GM19438 (cell line): ENCODE results near the gene CRADD.
"Not testable (repeated sequence)": the region's sequence is repeated elsewhere in the genome, so short reads cannot be mapped to it uniquely, and the experiment has no call there.

Experiments
- ATAC-seq: cut with Tn5 transposase; IDR thresholded peaks from one replicate; pipeline ENCODE4 v1.9.1; 2021; ENCODE audit warnings: low read depth; ENCODE audit not compliant: unreplicated experiment

The CRADD gene

DNA sequence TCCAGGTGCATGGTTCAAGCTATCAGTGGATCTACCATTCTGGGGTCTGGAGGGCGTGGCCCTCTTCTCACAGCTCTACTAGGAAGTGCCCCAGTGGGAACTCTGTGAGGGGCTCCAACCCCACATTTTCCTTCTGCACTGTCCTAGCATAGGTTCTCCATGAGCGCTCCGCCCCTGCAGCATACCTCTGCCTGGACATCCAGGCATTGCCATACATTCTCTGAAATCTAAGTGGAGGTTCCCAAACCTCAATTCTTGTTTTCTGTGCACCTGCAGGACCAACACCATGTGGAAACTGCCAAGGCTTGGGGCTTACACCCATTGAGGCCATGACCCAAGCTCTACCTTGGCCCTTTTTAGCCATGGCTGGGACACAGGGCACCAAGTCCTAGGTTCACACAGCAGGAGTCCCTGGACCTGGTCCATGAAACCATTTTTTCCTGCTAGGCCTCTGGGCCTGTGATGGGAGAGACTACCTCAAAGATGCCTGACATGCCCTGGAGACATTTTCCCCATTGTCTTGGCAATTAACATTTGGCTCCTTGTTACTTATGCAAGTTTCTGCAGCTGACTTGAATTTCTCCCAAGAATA lies 76.8 kb downstream of the CRADD start:
- ATAC-seq = no peak

DNA sequence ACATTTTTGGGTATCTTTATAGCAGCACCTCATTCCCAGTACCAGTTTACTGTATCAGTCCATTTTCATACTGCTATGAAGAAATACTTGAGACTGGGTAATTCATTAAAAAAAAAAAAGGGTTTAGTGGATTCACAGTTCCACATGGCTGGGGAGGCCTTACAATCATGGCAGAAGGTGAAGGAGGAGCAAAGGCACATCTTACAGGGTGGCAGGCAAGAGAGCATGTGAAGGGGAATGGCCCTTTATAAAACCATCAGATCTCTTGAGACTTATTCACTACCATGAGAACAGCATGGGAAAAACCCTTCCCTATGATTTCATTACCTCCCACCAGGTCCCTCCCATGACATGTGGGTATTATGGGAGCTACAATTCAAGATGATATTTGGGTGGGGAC lies 77.7 kb downstream of the CRADD start:
- not testable (repeated sequence) for ATAC-seq

DNA sequence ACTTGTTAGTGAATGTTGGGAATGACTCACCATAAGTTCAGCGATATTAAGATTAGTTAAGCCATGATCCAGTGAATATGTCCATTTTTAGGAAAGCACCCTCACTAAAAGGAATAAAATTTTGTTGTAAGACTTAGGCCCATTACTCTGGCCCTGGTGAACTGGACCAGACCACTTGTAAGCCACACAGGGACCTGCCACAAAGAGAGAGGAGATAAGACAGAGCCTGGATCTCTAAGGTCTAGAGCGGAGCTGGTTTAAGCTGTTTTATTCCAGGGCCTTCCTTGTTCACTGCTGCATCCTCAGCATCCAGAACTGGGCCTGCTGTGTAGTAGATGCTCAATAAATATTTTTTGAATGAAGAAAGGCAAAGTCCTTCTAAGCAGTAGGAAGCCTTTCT lies 79.1 kb downstream of the CRADD start:
- ATAC-seq = no peak

DNA sequence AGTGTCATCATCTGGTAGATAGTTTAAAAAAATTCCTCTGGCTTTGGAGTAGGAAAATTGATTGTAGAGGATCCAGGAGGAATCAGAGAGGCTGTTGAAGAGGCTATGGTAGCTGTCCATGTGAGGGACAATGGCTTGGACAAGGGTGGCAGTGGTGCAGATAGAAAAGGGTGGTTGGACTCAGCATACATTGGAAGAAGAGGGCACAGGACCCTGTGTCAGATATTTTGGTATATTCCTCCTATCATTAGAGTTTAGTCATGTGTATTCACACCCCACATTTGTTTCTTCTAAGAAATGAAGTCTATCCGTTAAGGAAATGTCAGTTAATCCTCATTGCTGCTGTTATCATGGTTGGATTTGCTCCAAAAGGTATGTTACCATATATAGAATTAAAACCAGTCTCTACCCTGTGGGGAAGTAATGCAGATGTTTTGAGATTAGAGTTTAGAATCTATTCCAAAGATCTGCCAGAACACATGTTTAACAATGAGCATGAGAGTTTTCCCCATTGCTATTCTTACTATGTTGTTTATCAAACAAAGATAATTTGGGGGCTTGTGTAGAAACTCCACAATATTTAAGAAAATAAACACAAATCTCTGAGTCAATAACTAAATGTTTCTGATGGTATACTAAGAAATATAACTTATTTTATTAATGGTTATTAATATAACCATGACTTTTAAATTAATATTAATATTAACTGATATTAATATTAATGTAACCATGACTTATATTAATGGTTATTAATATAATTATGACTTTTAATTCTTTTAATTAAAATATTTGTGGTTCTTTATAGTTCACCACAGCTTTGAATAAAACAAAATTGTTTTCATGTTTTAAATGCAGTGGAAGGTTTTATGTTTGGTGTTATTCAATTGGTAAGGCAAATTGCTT lies 80.9 kb downstream of the CRADD start:
- ATAC-seq = no peak

DNA sequence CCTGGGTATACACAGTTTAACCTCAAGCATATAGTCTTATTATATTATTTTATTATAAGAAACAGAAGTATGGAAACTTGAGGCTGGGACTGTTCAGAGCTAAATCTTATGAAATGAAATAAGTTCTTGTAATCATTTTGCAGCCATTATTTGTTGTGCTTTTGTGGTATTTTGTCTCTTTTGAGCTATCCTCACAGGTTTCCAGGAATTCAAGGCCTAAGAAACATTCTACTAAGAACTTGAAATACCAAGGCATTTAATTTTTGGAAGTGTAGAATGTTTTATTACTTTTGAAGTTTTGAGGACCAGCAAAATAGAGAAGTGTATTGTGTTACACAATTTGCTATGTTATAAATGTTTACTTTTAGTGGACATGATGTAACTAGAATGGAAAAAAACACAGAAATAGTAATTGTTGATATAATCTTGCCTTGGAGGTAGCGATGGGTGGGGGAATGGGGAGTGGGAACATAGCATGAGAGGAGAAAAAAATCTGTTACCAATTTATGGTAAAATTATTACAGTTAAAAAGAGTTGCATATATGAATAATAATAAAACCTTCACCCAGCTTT lies 81.7 kb downstream of the CRADD start:
- no peak for ATAC-seq

DNA sequence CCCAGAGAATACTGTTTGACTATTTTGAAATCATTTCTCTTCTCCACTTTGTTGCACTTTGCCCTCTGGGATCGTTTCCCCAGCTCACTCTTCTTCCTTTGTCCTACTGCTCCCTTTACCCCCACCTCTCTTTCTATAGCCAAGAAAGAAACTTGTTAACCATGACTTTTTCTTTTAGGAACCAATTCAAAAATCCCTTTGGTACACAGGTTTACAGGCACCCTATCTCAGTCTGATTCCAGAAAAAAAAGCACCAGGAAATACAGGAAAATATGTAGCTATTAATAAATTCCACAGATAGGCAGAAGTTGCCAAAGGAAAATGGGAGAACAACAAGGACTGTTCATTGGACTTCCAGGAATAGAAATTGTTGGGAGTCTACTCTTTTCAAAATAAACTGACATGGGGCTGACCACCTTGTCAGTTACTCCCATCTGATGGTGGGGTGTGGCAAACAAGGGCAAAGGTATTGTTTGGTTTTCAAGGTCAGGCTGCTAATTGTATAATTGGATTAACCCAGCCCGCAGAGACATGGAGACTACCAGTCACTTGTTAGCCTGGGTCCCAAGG lies 82.4 kb downstream of the CRADD start:
- ATAC-seq = no peak

DNA sequence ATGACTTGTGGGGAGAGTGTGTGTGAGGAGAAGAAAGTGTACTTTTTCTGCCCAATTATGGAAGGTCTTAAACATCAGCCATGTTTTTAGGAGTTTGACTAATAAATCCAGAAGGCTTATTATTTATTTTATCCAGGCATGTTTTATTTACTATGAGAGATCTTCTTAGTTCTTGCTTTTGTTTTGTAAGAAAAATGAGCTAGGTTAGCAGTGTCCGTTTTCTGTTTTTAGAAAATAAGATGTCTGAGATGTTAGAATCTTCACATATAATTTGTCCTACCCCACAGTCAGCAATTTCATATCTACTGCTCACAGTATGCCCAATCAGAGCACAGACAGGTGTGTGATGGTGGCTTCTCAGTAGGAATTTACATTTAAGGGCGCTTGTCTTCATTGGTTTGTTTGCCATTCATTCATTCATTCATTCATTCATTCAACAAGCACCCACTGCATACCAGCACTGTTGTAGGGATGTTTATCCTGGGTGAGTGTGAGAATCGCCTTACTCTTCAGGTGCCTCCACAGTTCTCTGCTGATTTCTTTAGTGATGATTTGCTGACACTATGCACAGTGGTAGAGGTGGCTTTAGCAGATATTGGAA lies 83.2 kb downstream of the CRADD start:
- no peak for ATAC-seq

DNA sequence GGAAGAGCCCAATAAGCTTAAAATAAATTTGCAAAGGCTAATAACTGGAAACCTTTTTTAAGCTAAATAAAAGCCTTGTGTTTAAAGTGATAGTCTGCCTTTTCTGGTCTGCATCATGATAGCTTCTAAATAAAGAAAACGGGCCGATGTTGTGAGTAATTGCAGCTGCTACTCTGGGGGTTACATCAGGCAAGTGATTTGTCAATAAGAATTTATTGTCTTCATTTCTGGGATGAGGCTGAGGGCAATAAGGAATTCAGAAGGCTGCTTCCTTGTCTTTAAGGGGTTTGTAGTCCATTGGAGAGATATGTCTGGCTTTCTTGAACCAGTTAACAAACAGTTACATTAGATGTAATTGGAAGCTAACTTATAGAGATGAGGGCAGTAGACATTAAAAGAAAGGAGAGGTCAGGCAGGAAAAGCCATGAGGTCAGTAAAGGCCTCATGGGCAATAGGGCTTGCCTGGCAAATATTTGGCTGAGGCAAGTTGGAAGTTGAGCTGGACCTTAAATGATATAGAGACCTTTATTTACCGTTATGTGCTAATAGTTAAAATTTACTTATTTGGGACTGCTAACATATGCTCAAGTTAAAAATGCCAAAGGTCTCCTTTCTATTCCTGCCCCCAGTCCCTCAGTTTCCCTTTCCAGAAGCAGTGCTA lies 85.0 kb downstream of the CRADD start:
- ATAC-seq = no peak

DNA sequence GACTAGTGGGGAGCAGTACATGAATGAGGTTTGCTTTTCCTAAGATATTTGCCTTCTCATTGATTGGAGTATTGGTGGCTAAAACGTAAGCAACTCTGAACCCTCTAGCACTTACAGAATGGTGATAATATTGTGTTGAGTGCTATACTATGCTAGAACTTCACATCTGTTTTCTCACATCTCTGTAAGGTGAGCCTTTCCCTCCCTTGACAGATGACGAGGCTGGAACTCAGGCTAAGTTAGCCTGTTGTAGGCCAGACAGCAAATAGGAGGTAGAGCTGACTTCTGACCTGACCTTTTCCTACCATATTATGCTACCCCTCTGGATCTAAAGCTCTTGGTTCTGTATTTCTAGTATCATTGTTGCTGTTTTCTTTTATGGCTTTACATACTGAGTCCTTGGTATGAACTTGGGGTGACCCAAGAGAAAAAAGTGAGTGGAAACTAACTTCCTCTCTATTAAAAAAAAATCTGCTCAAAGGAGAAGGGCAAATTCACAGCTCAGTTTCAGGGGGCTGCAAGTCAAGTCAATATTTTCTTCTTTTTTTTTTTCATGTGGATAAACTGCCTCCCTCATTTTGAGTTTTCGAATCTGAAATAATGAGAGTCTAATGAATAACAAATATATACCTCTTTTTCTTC lies 85.9 kb downstream of the CRADD start:
- ATAC-seq = no peak

DNA sequence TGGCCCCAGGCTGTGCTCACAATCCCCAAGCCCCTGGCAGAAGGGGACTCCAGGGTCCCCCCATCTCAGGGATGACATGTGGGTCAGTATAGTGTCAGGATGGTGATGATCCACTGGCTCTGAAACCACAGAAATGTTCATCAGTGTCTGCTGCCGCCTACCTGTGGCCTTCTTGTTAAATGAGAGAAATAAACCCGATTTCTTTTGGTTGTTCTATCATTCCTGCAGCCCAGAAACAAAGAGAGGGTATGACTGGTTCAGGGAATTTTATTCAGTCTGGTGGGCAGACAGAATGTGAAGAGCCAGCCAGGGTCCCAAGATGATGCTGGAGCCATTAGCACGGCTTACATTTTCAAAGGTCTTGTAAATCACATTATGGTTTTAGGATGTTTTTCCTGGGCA lies 86.6 kb downstream of the CRADD start:
- no peak for ATAC-seq

DNA sequence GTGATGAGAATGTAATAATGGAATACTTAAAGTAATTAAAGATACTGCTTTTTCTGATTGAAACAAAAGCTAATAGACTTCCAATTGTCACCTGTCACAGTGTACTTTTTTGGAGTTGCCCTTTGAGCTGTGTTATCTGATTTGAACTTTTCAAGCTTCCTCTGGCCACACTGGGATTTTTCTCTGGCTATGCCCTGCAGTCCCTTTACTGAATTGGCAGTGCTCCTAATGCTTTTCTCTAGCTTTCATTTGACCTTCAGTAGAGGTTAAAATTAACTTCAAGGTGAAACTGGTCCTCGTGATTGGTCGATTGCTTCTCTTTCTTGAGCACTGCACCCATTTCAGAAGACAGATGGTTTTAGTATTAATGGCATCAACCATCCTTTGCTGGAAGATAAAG lies 89.2 kb downstream of the CRADD start:
- ATAC-seq = no peak

DNA sequence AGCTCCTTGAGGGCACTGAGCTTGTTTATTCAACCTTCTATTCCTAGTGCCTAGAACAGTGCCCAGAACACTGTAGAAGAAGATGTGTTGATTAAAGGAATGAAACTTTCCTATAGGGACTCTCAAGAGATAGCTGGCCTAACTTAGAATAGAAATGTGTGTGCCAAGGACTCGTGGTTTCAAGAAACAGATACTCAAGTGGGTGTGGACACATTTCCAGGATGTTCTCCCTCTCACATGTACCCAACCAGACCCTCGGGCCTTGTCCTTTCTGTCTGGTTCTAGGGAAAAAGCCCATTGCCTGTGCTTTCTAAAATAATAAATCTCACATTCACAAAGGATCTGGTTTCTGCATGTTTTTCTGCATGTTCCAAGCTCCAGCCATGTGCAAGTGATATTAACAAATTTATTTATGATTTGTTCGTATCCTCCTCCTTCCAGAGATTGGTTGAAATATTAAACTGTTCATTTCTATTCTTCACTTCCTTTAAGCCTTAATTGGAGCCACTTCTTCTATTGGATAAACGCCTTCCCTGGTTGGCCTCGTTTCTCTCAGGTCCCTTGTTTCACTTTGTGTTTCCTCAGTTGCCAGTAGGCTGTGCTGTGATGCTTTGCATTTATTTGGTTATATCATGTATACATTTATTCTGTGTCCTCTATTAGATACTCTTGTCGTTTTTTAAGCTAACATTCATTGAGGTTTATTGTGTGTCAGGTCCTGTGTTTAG lies 89.8 kb downstream of the CRADD start:
- no peak for ATAC-seq

DNA sequence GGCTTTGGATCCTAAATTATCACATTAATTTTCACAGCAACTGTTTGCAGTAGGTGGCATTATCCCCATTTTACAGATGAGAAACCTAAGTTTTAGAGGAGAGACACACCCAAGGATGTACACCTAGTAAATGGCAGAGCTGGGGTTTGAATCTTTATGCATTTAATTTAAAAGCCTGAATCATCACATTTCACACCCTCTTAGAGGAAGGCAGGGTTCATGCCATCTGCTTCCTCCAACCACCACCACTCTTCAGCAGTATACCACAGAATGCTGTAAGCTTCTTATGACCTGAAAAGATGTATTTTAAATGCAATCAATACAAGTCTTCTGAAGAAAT lies 90.3 kb downstream of the CRADD start:
- no peak for ATAC-seq

DNA sequence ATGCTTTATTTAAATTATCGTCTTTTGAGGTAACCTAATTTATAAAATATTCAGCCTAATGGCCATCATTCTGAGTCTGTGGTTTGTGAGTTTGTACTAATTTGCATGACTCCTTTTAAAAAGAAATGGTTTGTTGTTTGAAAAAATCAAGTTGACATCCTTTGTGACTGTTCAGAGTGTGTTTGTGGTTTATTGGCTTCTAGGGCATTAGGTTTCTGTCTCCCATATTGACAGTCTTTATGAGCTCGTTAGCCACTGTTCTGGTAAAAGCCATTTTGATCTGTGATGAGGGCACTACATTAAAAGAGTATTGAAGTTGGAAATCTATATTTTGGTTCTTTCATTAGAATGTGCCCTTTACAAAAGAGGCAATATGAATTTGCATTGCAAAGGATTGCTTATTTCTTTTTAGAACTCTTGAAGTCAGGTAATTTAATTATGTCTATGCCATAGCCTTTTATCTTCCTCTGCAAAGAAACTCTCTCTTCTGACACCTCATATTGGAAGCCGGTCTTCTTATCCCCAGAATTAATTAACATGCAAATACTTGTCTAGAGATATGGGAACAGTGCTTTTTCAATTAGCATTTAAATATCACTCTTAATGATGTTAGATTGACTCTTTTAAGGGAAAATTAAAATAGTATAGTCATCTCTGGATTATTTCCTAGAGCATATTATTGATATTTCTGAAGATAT lies 95.0 kb downstream of the CRADD start:
- ATAC-seq = no peak

DNA sequence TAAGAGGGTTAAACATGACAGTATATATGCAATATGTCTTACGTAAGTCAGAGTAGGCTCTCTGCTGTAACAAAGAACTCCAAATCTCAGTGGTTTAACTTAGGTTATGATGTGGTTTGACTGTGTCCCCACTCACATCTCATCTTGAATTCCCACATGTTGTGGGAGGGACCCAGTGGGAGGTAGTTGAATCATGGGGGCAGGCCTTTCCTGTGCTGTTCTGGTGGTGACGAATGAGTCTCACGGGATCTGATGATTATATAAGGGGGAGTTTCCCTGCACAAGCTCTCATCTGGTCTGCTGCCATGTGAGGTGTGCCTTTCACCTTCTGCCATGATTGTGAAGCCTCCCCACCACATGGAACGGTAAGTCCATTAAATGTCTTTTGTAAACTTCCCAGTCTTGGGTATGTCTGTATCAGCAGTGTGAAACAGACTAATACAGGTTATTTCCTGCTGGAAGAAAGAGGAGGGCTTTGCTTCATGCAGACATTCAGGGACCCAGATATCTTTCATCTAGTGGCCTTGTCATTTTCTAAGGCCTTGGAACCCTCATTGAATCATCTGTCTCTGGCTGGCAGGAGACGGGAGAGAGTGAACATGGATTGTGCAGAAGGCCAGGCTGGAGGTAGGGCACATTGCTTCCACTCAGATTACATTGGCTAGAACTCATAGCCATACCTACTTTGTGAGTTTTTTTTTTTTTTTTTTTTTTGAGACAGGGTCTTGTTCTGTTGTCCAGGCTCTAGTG lies 96.1 kb downstream of the CRADD start:
- no peak for ATAC-seq

DNA sequence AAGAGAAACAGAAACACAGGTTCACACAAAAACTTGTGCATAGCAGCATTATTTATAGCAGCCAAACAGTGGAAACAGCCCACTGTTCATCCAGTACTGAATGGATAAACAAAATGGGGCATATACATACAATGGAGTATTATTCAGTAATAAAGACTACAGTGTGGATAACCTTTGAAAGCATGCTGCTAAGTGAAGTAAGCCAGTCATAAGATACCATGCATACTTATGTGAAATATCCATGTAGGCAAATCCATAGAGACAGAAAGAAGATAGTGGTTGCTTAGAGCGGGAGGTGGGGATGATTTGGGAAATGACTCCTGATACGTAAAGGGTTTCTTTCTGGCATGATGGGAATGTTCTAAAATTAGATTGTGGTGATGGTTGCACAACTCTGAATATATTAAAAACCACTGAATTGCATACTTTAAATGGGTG lies 99.4 kb downstream of the CRADD start:
- no peak for ATAC-seq

DNA sequence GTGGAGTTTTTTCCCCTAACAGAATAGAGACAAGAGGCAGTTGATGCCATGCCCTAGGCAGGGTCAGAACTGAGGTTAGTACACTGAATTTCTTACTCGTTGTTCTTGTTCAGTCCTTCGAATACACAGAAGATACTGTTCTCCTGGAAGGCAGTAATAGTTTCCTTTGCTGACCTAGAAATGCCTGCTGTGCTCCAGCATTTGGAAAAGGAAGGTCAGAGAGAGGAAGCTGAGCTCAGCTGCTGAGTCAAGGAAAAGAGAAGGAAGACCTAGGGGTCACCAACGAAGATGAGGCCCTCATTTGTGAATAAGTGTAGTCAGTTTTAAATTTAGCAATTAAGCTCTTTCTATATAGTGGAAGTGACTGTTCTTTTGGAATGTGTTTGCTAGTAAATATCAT lies 100.1 kb downstream of the CRADD start:
- ATAC-seq = no peak

DNA sequence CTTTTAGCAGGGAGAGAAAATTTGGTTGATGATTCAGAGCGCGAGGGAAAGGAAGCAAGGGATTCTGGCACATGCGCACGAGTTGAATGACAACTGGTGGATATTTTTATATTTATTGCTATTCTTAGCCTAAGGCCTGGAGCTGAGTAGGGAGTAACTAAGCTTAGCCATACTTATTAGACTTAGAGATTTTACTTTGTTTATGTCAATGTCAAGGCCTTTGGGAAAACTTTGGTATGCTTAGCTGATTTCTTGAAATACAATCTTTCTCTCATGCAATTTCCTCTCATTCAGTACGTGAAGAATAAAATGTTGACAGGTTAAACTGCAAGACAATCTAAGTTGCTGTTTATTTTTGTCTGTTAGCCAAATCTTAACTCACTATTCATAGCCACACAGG lies 101.1 kb downstream of the CRADD start:
- no peak for ATAC-seq
